ENCODE results near the gene UTF1. TPM values are rescaled to one million over a fixed set of nuclear protein-coding genes. Genes with fewer than 3 reads are reported as not detected.

UTF1 gene
- total RNA-seq, 1 donor from 2014 or later = 0.16 TPM

GRCh38 chr10:133207627-133208026, 22.4 kb upstream of the UTF1 start:
- H3K27me3 Mint-ChIP-seq (ENCODE audit: low read depth) = no peaks in the 10 kb centered on the region
- H3K36me3 Mint-ChIP-seq (ENCODE audit: low read depth) = no peaks in the 10 kb centered on the region
- H3K4me3 Mint-ChIP-seq (ENCODE audit: low read depth) = no peak overlapping the region
- H3K9me3 Mint-ChIP-seq = no peaks in the 10 kb centered on the region
- H3K4me1 Mint-ChIP-seq (ENCODE audit: low read depth) = peaks cover 2% of the 10 kb centered on the region
- DNase-seq (ENCODE audit: low spot score) = no peak
- intact Hi-C loops (cut with micrococcal nuclease) = no loop called here
- no peak overlapping the region for H3K27ac Mint-ChIP-seq

- Mint-ChIP-seq H3K4me1 (ENCODE audit: low read depth) (peaks cover 2% of the 10 kb centered on the region), H3K27ac (no peak overlapping the region), H3K4me3 (ENCODE audit: low read depth) (no peak overlapping the region), H3K36me3 (ENCODE audit: low read depth) (no peaks in the 10 kb centered on the region), H3K27me3 (ENCODE audit: low read depth) (no peaks in the 10 kb centered on the region), H3K9me3 (no peaks in the 10 kb centered on the region)
- no peak for DNase-seq (ENCODE audit: low spot score)
- intact Hi-C loops (cut with micrococcal nuclease) = no loop called here
Observed at GRCh38 chr10:133208466-133208865, 21.6 kb upstream of the UTF1 start.

GRCh38 chr10:133209117-133209516, 20.9 kb upstream of the UTF1 start:
- H3K27ac Mint-ChIP-seq = no peak overlapping the region
- no peak for DNase-seq (ENCODE audit: low spot score)
- H3K4me3 Mint-ChIP-seq (ENCODE audit: low read depth) = no peak overlapping the region
- H3K36me3 Mint-ChIP-seq (ENCODE audit: low read depth) = no peaks in the 10 kb centered on the region
- intact Hi-C loops (cut with micrococcal nuclease) = no loop called here
- H3K4me1 Mint-ChIP-seq (ENCODE audit: low read depth) = peaks cover 2% of the 10 kb centered on the region
- H3K9me3 Mint-ChIP-seq = no peaks in the 10 kb centered on the region
- no peaks in the 10 kb centered on the region for H3K27me3 Mint-ChIP-seq (ENCODE audit: low read depth)

- intact Hi-C loops (cut with micrococcal nuclease) = no loop called here
- Mint-ChIP-seq H3K36me3 (ENCODE audit: low read depth) (no peaks in the 10 kb centered on the region), H3K4me3 (ENCODE audit: low read depth) (no peak overlapping the region), H3K27me3 (ENCODE audit: low read depth) (no peaks in the 10 kb centered on the region), H3K9me3 (no peaks in the 10 kb centered on the region), H3K4me1 (ENCODE audit: low read depth) (peaks cover 2% of the 10 kb centered on the region), H3K27ac (no peak overlapping the region)
- DNase-seq (ENCODE audit: low spot score) = no peak
Observed at GRCh38 chr10:133209641-133210040, 20.4 kb upstream of the UTF1 start.

DNA sequence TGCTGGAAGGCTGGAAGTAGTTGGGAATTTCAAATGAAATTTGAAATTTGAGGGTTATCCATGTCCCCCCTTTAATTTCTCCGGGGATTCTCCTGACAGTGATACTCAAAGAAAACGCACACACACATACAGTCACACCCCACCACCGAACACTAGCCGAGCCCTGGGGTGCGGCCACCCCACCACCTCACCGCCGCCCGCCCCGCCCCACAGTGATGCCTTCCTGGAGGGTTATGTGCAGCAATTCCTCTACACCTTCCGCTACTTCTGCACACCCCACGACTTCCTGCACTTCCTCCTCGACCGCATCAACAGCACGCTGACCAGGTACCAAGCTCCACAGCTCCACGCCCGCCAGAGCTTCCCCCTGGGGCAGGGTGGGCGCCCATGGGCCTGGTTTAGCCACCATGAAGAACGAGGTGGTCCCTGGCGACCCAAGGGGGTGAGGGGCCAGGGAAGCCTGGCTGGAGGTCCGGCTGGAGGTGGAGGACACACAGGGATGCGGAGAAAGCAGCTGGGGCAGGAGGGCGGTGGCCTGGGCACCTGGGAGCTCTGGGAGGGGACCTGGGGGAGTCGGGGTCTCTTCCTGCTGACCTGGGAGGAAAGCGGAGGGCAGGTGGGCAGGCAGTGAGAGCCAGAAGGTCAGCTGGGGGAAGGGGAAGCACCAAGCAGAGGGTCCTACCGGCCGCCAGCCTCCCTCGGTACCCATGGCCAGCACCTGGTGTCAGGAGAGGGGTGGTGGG, 19.4 kb upstream of the UTF1 start:
- no peak for DNase-seq (ENCODE audit: low spot score)
- H3K27ac Mint-ChIP-seq = no peak overlapping the region
- H3K36me3 Mint-ChIP-seq (ENCODE audit: low read depth) = no peaks in the 10 kb centered on the region
- no peak overlapping the region for H3K4me3 Mint-ChIP-seq (ENCODE audit: low read depth)
- no peaks in the 10 kb centered on the region for H3K9me3 Mint-ChIP-seq
- intact Hi-C loops (cut with micrococcal nuclease) = no loop called here
- no peaks in the 10 kb centered on the region for H3K27me3 Mint-ChIP-seq (ENCODE audit: low read depth)
- H3K4me1 Mint-ChIP-seq (ENCODE audit: low read depth) = peaks cover 2% of the 10 kb centered on the region

- H3K27ac Mint-ChIP-seq = no peak overlapping the region
Observed at GRCh38 chr10:133211141-133211830, 18.7 kb upstream of the UTF1 start.

GRCh38 chr10:133211959-133212852, 17.8 kb upstream of the UTF1 start:
- Mint-ChIP-seq H3K36me3 (ENCODE audit: low read depth) (no peaks in the 10 kb centered on the region), H3K9me3 (no peaks in the 10 kb centered on the region), H3K27ac (no peak overlapping the region), H3K27me3 (ENCODE audit: low read depth) (no peaks in the 10 kb centered on the region), H3K4me1 (ENCODE audit: low read depth) (peaks cover 2% of the 10 kb centered on the region), H3K4me3 (ENCODE audit: low read depth) (no peak overlapping the region)
- intact Hi-C loops (cut with micrococcal nuclease) = no loop called here
- no peak for DNase-seq (ENCODE audit: low spot score)

More at GRCh38 chr10:133211141-133211830, 18.7 kb upstream of the UTF1 start:
- no peaks in the 10 kb centered on the region for H3K9me3 Mint-ChIP-seq
- DNase-seq (ENCODE audit: low spot score) = no peak
- no peaks in the 10 kb centered on the region for H3K27me3 Mint-ChIP-seq (ENCODE audit: low read depth)
- intact Hi-C loops (cut with micrococcal nuclease) = no loop called here
- H3K36me3 Mint-ChIP-seq (ENCODE audit: low read depth) = no peaks in the 10 kb centered on the region
- peaks cover 2% of the 10 kb centered on the region for H3K4me1 Mint-ChIP-seq (ENCODE audit: low read depth)
- H3K4me3 Mint-ChIP-seq (ENCODE audit: low read depth) = no peak overlapping the region

DNA sequence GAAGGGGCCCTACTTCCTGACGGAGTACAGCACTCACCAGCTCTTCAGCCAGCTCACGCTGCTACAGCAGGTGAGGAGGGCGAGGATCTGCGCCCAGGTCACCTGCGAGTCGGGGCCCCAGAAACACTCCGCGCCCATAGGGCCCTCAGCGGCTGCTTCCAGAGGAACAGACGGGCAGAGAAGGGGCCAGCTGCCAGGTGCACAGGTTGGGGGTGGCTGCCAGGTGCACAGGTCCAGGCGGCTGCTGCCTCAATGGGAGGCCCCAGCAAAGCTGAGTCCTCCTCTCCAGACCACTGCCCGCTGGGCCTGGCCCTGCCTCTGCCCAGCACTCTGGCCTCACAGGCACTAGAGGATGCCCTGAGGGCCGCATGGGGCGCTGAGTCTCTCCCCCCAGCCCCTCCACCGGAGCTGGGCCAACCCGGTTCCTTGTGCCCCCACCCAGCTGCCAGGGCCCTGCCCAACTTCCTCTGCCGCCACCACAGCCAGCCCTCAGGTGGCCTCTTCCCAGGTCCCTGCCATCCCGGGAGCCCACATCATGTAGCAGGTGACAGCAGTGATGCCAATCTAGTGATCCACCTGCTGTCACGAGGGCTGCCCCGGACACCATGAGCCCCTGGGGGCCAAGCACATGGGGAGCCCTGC, 17.0 kb upstream of the UTF1 start:
- Mint-ChIP-seq H3K27me3 (ENCODE audit: low read depth) (no peaks in the 10 kb centered on the region), H3K4me1 (ENCODE audit: low read depth) (peaks cover 2% of the 10 kb centered on the region), H3K9me3 (no peaks in the 10 kb centered on the region), H3K36me3 (ENCODE audit: low read depth) (no peaks in the 10 kb centered on the region), H3K27ac (no peak overlapping the region), H3K4me3 (ENCODE audit: low read depth) (no peak overlapping the region)
- no peak for DNase-seq (ENCODE audit: low spot score)
- intact Hi-C loops (cut with micrococcal nuclease) = no loop called here

GRCh38 chr10:133213641-133214467, 16.2 kb upstream of the UTF1 start:
- Mint-ChIP-seq H3K27me3 (ENCODE audit: low read depth) (no peaks in the 10 kb centered on the region), H3K27ac (no peak overlapping the region), H3K36me3 (ENCODE audit: low read depth) (no peaks in the 10 kb centered on the region), H3K4me1 (ENCODE audit: low read depth) (peaks cover 2% of the 10 kb centered on the region), H3K9me3 (no peaks in the 10 kb centered on the region), H3K4me3 (ENCODE audit: low read depth) (no peak overlapping the region)
- DNase-seq (ENCODE audit: low spot score) = no peak
- intact Hi-C loops (cut with micrococcal nuclease) = no loop called here

- intact Hi-C loops (cut with micrococcal nuclease) = no loop called here
- no peak overlapping the region for H3K27ac Mint-ChIP-seq
- DNase-seq (ENCODE audit: low spot score) = no peak
- H3K9me3 Mint-ChIP-seq = no peaks in the 10 kb centered on the region
- H3K4me3 Mint-ChIP-seq (ENCODE audit: low read depth) = no peak overlapping the region
- H3K4me1 Mint-ChIP-seq (ENCODE audit: low read depth) = peaks cover 2% of the 10 kb centered on the region
- H3K36me3 Mint-ChIP-seq (ENCODE audit: low read depth) = no peaks in the 10 kb centered on the region
- H3K27me3 Mint-ChIP-seq (ENCODE audit: low read depth) = no peaks in the 10 kb centered on the region
Observed at GRCh38 chr10:133214468-133215410, 15.3 kb upstream of the UTF1 start.

DNA sequence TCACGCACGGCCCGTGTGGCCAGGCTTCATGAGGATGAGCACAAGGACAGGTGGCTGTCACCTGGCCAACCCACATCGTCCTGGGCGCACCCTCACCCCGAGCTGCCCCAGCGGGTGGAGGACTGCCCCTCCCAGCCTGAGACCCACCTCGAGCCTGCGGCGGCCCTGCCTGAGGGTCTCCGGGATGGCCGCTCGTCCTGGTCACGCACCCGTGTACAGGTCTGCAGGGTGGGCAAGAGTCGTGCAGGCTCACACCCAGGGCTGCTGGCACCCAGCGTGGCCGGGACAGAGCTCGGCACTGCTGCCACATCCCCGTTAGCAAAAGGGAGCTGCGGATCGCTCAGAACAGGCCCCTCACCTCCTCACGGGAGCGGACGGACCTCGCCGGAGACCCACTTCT, 14.4 kb upstream of the UTF1 start:
- H3K9me3 Mint-ChIP-seq = no peaks in the 10 kb centered on the region
- no peak overlapping the region for H3K4me3 Mint-ChIP-seq (ENCODE audit: low read depth)
- intact Hi-C loops (cut with micrococcal nuclease) = no loop called here
- no peaks in the 10 kb centered on the region for H3K27me3 Mint-ChIP-seq (ENCODE audit: low read depth)
- H3K27ac Mint-ChIP-seq = no peak overlapping the region
- H3K36me3 Mint-ChIP-seq (ENCODE audit: low read depth) = no peaks in the 10 kb centered on the region
- H3K4me1 Mint-ChIP-seq (ENCODE audit: low read depth) = peaks cover 1% of the 10 kb centered on the region
- DNase-seq (ENCODE audit: low spot score) = no peak

Measured in activated T-helper 2 cell treated with anti-CD3 and anti-CD28 coated beads, Interferon-gamma antibody, Interleukin-2, Interleukin-4, amounts not matched to agents 10 μg/mL and 5 μg/mL and 100 μg/mL, durations not matched to agents 14 hours and 24 hours and 36 hours (primary cell).